ENCODE results near the gene MLPH. TPM values are rescaled to one million over a fixed set of nuclear protein-coding genes. Genes with fewer than 3 reads are reported as not detected.

MLPH gene
- polyA plus RNA-seq, 3 donors: not detected

- no peaks in the 10 kb centered on the region for H3K79me2 ChIP-seq (ENCODE audit: insufficient read depth, low read length)
- intact Hi-C loops (cut with micrococcal nuclease): no loop called here
- H3K4me3 ChIP-seq (replicated peaks in 1 of 3; ENCODE audit: low read depth in 2 of 3, low read length in 3 of 3): no peak overlapping the region
- WGBS (ENCODE audit: insufficient coverage): 84% methylated on average over 10 of the region's 16 CpGs
- H3K4me1 ChIP-seq (ENCODE audit: control insufficient read depth in 1 of 2, insufficient read depth in 2 of 2, low read length in 2 of 2): no peaks in the 10 kb centered on the region
- no peaks in the 10 kb centered on the region for H3K27me3 ChIP-seq (ENCODE audit: control insufficient read depth in 2 of 2, insufficient read depth in 2 of 2, low read length in 2 of 2)
- H4K20me1 ChIP-seq (ENCODE audit: insufficient read depth, low read length): no peaks in the 10 kb centered on the region
- Mint-ChIP-seq H3K4me3 (no peak overlapping the region), H3K27ac (no peak overlapping the region), H3K4me1 (no peaks in the 10 kb centered on the region), H3K36me3 (no peaks in the 10 kb centered on the region), H3K27me3 (ENCODE audit: low read depth in 3 of 3) (peaks cover 8 to 31% (median 16%) of the 10 kb centered on the region in 3 donors), H3K9me3 (peaks cover 0 to 3% (median 2%) of the 10 kb centered on the region in 7 donors)
- TF ChIP-seq CTCF (IDR thresholded peaks at IDR 0.05): no peak
- no peak overlapping the region for H3K4me2 ChIP-seq (replicated peaks; ENCODE audit: extremely low read depth, low read length, poor library complexity, severe bottlenecking)
- H3K36me3 ChIP-seq (replicated peaks in 1 of 2; ENCODE audit: control insufficient read depth in 1 of 2, insufficient read depth in 2 of 2, low read length in 2 of 2): no peaks in the 10 kb centered on the region
- no peak overlapping the region for H3K9ac ChIP-seq (ENCODE audit: insufficient read depth, low read length, poor library complexity, severe bottlenecking)
- H3K27ac ChIP-seq (ENCODE audit: low read depth in 1 of 2, low read length in 2 of 2): no peak overlapping the region
- no peak for DNase-seq
- H2AFZ ChIP-seq (ENCODE audit: insufficient read depth, low read depth, low read length, poor library complexity, severe bottlenecking): no peak overlapping the region
- H3K9me3 ChIP-seq (replicated peaks in 1 of 2; ENCODE audit: control insufficient read depth in 1 of 2, insufficient read depth in 1 of 2, low read length in 2 of 2): no peaks in the 10 kb centered on the region
These were observed 16.1 kb downstream of the MLPH start for GRCh38 chr2:237503201-237503600.

- Histone ChIP-seq H3K9me3 (replicated peaks in 1 of 2; ENCODE audit: control insufficient read depth in 1 of 2, insufficient read depth in 1 of 2, low read length in 2 of 2) (no peaks in the 10 kb centered on the region), H3K79me2 (ENCODE audit: insufficient read depth, low read length) (no peaks in the 10 kb centered on the region), H4K20me1 (ENCODE audit: insufficient read depth, low read length) (no peaks in the 10 kb centered on the region), H3K4me2 (replicated peaks; ENCODE audit: extremely low read depth, low read length, poor library complexity, severe bottlenecking) (no peak overlapping the region), H3K27me3 (ENCODE audit: control insufficient read depth in 2 of 2, insufficient read depth in 2 of 2, low read length in 2 of 2) (no peaks in the 10 kb centered on the region), H3K4me3 (replicated peaks in 1 of 3; ENCODE audit: low read depth in 2 of 3, low read length in 3 of 3) (no peak overlapping the region), H2AFZ (ENCODE audit: insufficient read depth, low read depth, low read length, poor library complexity, severe bottlenecking) (no peak overlapping the region), H3K9ac (ENCODE audit: insufficient read depth, low read length, poor library complexity, severe bottlenecking) (no peak overlapping the region), H3K4me1 (ENCODE audit: control insufficient read depth in 1 of 2, insufficient read depth in 2 of 2, low read length in 2 of 2) (no peaks in the 10 kb centered on the region), H3K27ac (ENCODE audit: low read depth in 1 of 2, low read length in 2 of 2) (no peak overlapping the region), H3K36me3 (replicated peaks in 1 of 2; ENCODE audit: control insufficient read depth in 1 of 2, insufficient read depth in 2 of 2, low read length in 2 of 2) (no peaks in the 10 kb centered on the region)
- peaks cover 15 to 32% (median 17%) of the 10 kb centered on the region in 3 donors for H3K27me3 Mint-ChIP-seq (ENCODE audit: low read depth in 3 of 3)
- no peak for TF ChIP-seq CTCF (IDR thresholded peaks at IDR 0.05)
- 95% methylated on average over 10 of the region's 15 CpGs for WGBS (ENCODE audit: insufficient coverage)
- no peaks in the 10 kb centered on the region for H3K36me3 Mint-ChIP-seq
- no peak for DNase-seq
- no peak overlapping the region for H3K27ac Mint-ChIP-seq
- peaks cover 0 to 3% (median 2%) of the 10 kb centered on the region in 7 donors for H3K9me3 Mint-ChIP-seq
- no peaks in the 10 kb centered on the region for H3K4me1 Mint-ChIP-seq
- no peak overlapping the region for H3K4me3 Mint-ChIP-seq
- intact Hi-C loops (cut with micrococcal nuclease): no loop called here
These were observed 18.3 kb downstream of the MLPH start for GRCh38 chr2:237505188-237505939.

Data from CD14-positive monocyte (primary cell).